T-cell (primary cell): Measurements from ENCODE around the gene CCT3. TPM values are rescaled to one million over a fixed set of nuclear protein-coding genes. Genes with fewer than 3 reads are reported as not detected.

Source experiments
- ATAC-seq, 4 experiments: fragments of 200-7000 bp in 3 of 4; fragments of 150-1000 bp in 1 of 4; cut with Tn5 transposase; replicated peaks in 1 of 4; 1 replicate in 3 of 4; 2 replicates in 1 of 4; pipeline ENCODE4 v1.10.0; 2021; ENCODE audit warnings: moderate library complexity in 3 of 4, mild to moderate bottlenecking in 2 of 4, moderate number of reproducible peaks in 1 of 4
- CTCF ChIA-PET, 2 donors: fragments of 300-600 bp; sonication (Branson Sonifier 250); formaldehyde crosslinking; loops; one replicate each; lab custom pipeline; 2022; ENCODE audit warnings: antibody characterized with exemption in 2 of 2; lab: Charles Lee
- POLR2A ChIA-PET, 2 donors: fragments of 300-600 bp; sonication (Branson Sonifier 250); formaldehyde crosslinking; loops; one replicate each; lab custom pipeline; 2022; ENCODE audit warnings: antibody characterized with exemption in 2 of 2; lab: Charles Lee
- DNase-seq, 35 experiments: peaks; one replicate each; pipeline versions ENCODE4 v3.0.0 to v3.0.0-alpha.2; 2013 to 2023
- H3K27ac ChIP-seq: one replicate; pipeline ENCODE4 v1.5.1; 2013; ENCODE audit warnings: low read length
- H3K27me3 ChIP-seq, 2 experiments: replicated peaks in 1 of 2; 1 replicate in 1 of 2; 2 replicates in 1 of 2; pipeline versions ENCODE4 v1.6.1 to v1.7.0; 2013; ENCODE audit warnings: low read length in 1 of 2, mixed read lengths in 1 of 2; ENCODE audit not compliant: control insufficient read depth in 2 of 2, insufficient read depth in 2 of 2; ENCODE audit errors: extremely low read depth in 1 of 2
- H3K36me3 ChIP-seq, 2 donors: 1 replicate in 1 of 2; 2 replicates in 1 of 2; pipeline versions ENCODE4 v1.6.1 to v1.7.0; 2013; ENCODE audit warnings: low read length in 1 of 2; ENCODE audit not compliant: control insufficient read depth in 2 of 2, insufficient read depth in 1 of 2; ENCODE audit errors: extremely low read depth in 1 of 2
- H3K4me1 ChIP-seq, 2 experiments: 1 replicate in 1 of 2; 2 replicates in 1 of 2; pipeline versions ENCODE4 v1.6.1 to v1.7.0; 2013; ENCODE audit warnings: low read length in 2 of 2, mixed read lengths in 1 of 2; ENCODE audit not compliant: insufficient read depth in 2 of 2, control insufficient read depth in 1 of 2; ENCODE audit errors: extremely low read depth in 1 of 2
- H3K4me3 ChIP-seq, 2 donors: 1 replicate in 1 of 2; 2 replicates in 1 of 2; pipeline versions ENCODE4 v1.5.1 to v1.7.0; 2013; ENCODE audit warnings: mild to moderate bottlenecking in 2 of 2, low read length in 1 of 2, moderate library complexity in 1 of 2; ENCODE audit not compliant: control insufficient read depth in 1 of 2; ENCODE audit errors: extremely low read depth in 1 of 2
- H3K9me3 ChIP-seq: 2 replicates; pipeline ENCODE4 v1.7.0; 2013
- H3K27ac Mint-ChIP-seq, 2 donors: one replicate each; pipeline ENCODE4 v1.8.0; 2020 to 2021; ENCODE audit warnings: mild to moderate bottlenecking in 2 of 2, mixed read lengths in 2 of 2
- H3K27me3 Mint-ChIP-seq, 2 donors: one replicate each; pipeline ENCODE4 v1.8.0; 2021 to 2022; ENCODE audit warnings: mixed read lengths in 2 of 2
- H3K36me3 Mint-ChIP-seq: one replicate; pipeline ENCODE4 v1.8.0; 2021; ENCODE audit warnings: mixed read lengths
- H3K4me1 Mint-ChIP-seq, 3 donors: one replicate each; pipeline ENCODE4 v1.8.0; 2020 to 2022; ENCODE audit warnings: mixed read lengths in 3 of 3, mild to moderate bottlenecking in 1 of 3
- H3K4me3 Mint-ChIP-seq, 3 donors: one replicate each; pipeline ENCODE4 v1.8.0; 2020 to 2022; ENCODE audit warnings: mild to moderate bottlenecking in 3 of 3, mixed read lengths in 3 of 3, moderate library complexity in 3 of 3
- H3K9me3 Mint-ChIP-seq, 3 donors: one replicate each; pipeline ENCODE4 v1.8.0; 2020 to 2022; ENCODE audit warnings: mixed read lengths in 3 of 3
- WGBS: methylation state at CpG from one replicate; pipeline ENCODE4 v1.1.5; 2013; ENCODE audit warnings: missing lambda C conversion rate; ENCODE audit not compliant: insufficient coverage; 5-methylcytosine and 5-hydroxymethylcytosine counted together
- total RNA-seq, 35 experiments: library from RNA in 6 of 35; stranded (reverse) in 6 of 35; fragments of 120-200 nt in 1 of 35; gene quantifications; one replicate each; pipeline versions ENCODE4 v1.2.1 to v1.2.4 and lab custom pipeline; 2013 to 2026

The CCT3 gene
- total RNA-seq, 5 donors from 2014 or later (not counting 1 experiment from before 2014, with no cell fraction given): 87.2 to 138 (median 124) TPM

GRCh38 chr1:156276966-156277381, 61.1 kb downstream of the CCT3 start:
- DNase-seq (no peak), ATAC-seq (no peak)
- Histone ChIP-seq H3K4me1 (peaks cover 5 to 11% of the 10 kb centered on the region in 2 experiments), H3K27ac (no peak overlapping the region), H3K4me3 (no peak overlapping the region), H3K27me3 (no peaks in the 10 kb centered on the region), H3K9me3 (no peaks in the 10 kb centered on the region), H3K36me3 (peaks cover 4 to 68% of the 10 kb centered on the region in 2 donors)
- H3K4me3 Mint-ChIP-seq: no peak overlapping the region
- ChIA-PET POLR2A (no interaction called here), CTCF (no interaction called here)
- peaks cover 51% of the 10 kb centered on the region for H3K36me3 Mint-ChIP-seq
- 100% methylated on average over 3 of the region's 6 CpGs for WGBS
- H3K27ac Mint-ChIP-seq: no peak overlapping the region
- peaks cover 18 to 21% (median 19%) of the 10 kb centered on the region in 3 donors for H3K4me1 Mint-ChIP-seq
- H3K27me3 Mint-ChIP-seq: no peaks in the 10 kb centered on the region
- H3K9me3 Mint-ChIP-seq: no peaks in the 10 kb centered on the region

DNA sequence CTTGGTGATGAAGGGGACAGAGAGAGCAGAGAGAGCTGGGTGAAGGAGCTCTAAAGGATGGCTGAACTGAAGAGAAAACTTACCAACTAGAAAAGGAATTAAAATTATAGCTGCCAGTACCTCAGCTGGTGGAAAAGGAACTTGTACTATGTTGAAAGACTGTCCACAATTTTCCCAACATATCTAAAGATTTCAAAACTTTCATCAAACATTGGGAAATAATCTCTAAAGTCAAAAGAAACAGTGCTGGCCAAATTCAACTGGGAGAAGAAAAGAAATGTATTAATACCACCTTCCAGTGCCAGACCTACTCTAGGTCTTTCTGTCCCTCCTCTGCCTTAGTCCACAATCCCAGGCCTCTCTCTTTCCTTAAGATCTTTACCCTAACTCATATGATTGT, 61.6 kb downstream of the CCT3 start:
- peaks cover 54% of the 10 kb centered on the region for H3K36me3 Mint-ChIP-seq
- H3K27me3 Mint-ChIP-seq: no peaks in the 10 kb centered on the region
- CTCF ChIA-PET: no interaction called here

DNA sequence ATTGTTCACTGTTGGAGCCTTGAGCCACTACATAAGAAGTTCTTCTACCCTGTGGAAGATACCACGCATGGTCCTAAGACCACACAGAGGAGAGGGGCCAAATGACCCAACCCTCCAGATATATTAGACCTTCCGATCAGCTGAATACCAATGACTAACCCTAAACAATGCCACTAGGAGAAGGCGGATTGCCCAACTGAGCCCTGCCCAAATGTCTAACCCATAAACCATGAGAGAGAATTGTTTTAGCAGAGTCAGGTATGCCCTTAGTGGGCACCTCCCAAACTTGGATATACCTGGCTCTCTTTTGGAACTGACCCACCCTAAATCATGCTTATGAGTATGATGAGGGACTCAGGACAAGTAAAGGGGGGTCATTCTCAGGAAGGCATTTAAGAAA, 67.8 kb downstream of the CCT3 start:
- no peaks in the 10 kb centered on the region for H3K9me3 ChIP-seq
- Mint-ChIP-seq H3K4me3 (no peak overlapping the region), H3K9me3 (no peaks in the 10 kb centered on the region), H3K36me3 (peaks cover 69% of the 10 kb centered on the region), H3K27ac (no peak overlapping the region), H3K4me1 (no peaks in the 10 kb centered on the region), H3K27me3 (no peaks in the 10 kb centered on the region)
- no peak overlapping the region for H3K4me3 ChIP-seq
- no peaks in the 10 kb centered on the region for H3K4me1 ChIP-seq
- CTCF ChIA-PET: no interaction called here
- ATAC-seq: no peak
- no peak overlapping the region for H3K27ac ChIP-seq
- POLR2A ChIA-PET: no interaction called here
- H3K36me3 ChIP-seq: peaks cover 25 to 87% of the 10 kb centered on the region in 2 donors
- WGBS: 100% methylated on average over 1 of the region's 3 CpGs
- no peaks in the 10 kb centered on the region for H3K27me3 ChIP-seq
- DNase-seq: no peak

More for the DNA sequence above, 61.6 kb downstream of the CCT3 start:
- no peak overlapping the region for H3K4me3 Mint-ChIP-seq
- DNase-seq: no peak
- H3K27ac Mint-ChIP-seq: no peak overlapping the region
- H3K4me3 ChIP-seq: no peak overlapping the region
- POLR2A ChIA-PET: no interaction called here
- H3K27ac ChIP-seq: no peak overlapping the region
- no peaks in the 10 kb centered on the region for H3K9me3 Mint-ChIP-seq
- peaks cover 16 to 17% (median 16%) of the 10 kb centered on the region in 3 donors for H3K4me1 Mint-ChIP-seq
- peaks cover 2 to 6% of the 10 kb centered on the region in 2 experiments for H3K4me1 ChIP-seq
- H3K27me3 ChIP-seq: no peaks in the 10 kb centered on the region
- no peaks in the 10 kb centered on the region for H3K9me3 ChIP-seq
- no peak for ATAC-seq
- peaks cover 4 to 73% of the 10 kb centered on the region in 2 donors for H3K36me3 ChIP-seq

- Histone ChIP-seq H3K27ac (no peak overlapping the region), H3K9me3 (no peaks in the 10 kb centered on the region), H3K4me3 (no peak overlapping the region), H3K4me1 (no peaks in the 10 kb centered on the region), H3K36me3 (peaks cover 21 to 83% of the 10 kb centered on the region in 2 donors), H3K27me3 (no peaks in the 10 kb centered on the region)
- Mint-ChIP-seq H3K9me3 (no peaks in the 10 kb centered on the region), H3K4me1 (peaks cover 0 to 3% (median 0%) of the 10 kb centered on the region in 3 donors), H3K27me3 (no peaks in the 10 kb centered on the region), H3K36me3 (peaks cover 66% of the 10 kb centered on the region), H3K4me3 (no peak overlapping the region), H3K27ac (no peak overlapping the region)
- ATAC-seq (no peak), DNase-seq (no peak)
- ChIA-PET POLR2A (no interaction called here), CTCF (no interaction called here)
- 100% methylated on average over 1 of the region's 4 CpGs for WGBS
These were observed 69.8 kb downstream of the CCT3 start for GRCh38 chr1:156268336-156268735.

DNA sequence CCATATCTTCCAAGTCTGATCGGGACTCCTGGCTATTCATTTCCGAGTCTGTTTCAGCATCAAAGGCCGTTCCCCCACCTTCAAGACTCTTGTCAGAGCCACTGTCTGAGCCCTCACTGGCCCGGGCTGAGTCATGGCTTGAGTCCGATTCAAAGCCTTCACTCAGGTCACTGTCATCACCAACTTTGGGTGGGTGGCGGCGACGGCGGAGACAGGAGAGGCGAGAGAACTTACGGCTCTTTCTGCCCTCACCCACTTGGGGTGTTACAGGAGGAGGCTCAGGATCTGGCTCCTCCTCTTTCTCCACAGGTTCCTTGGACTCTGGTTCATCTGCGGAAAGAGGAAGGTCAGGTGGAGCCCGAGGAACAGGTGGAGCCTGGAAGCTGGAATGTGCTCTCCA, 72.0 kb downstream of the CCT3 start:
- H3K27me3 ChIP-seq: no peaks in the 10 kb centered on the region
- H3K9me3 ChIP-seq: no peaks in the 10 kb centered on the region
- ATAC-seq (no peak), DNase-seq (no peak)
- Mint-ChIP-seq H3K9me3 (no peaks in the 10 kb centered on the region), H3K27ac (no peak overlapping the region), H3K27me3 (no peaks in the 10 kb centered on the region), H3K4me1 (peaks cover 0 to 3% (median 0%) of the 10 kb centered on the region in 3 donors), H3K4me3 (no peak overlapping the region), H3K36me3 (peaks cover 65% of the 10 kb centered on the region)
- H3K4me1 ChIP-seq: no peaks in the 10 kb centered on the region
- peaks cover 21 to 81% of the 10 kb centered on the region in 2 donors for H3K36me3 ChIP-seq
- no peak overlapping the region for H3K4me3 ChIP-seq
- CTCF ChIA-PET: no interaction called here
- POLR2A ChIA-PET: no interaction called here
- H3K27ac ChIP-seq: no peak overlapping the region
- WGBS: 88% methylated on average over 5 of the region's 13 CpGs

DNA sequence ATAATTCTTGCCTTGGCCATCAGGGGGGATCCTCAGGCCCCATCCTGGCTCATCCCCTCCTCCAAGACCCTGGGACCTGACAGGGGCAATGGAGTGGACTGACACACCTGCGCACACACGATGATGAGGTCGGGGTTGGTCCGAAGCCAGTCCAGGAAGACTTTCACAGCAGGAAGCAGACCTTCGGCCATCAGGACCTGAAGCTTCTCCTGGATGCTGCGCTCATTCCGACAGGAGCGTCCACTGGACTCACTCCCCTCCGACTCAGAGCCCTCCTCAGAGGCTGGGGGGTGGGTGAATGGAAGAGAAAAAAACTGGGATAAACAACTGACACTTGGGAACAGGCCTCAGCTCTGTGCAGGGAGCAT, 74.8 kb downstream of the CCT3 start:
- ATAC-seq: no peak
- CTCF ChIA-PET: interaction anchor here in 1 of 2 donors (0.5 kb wide), 1 partner anchor 121 kb away, joined by 6 read pairs; no protein-coding TSS in a partner anchor

More for the DNA sequence above, 74.8 kb downstream of the CCT3 start:
- Mint-ChIP-seq H3K4me3 (no peak overlapping the region), H3K4me1 (peaks cover 0 to 7% (median 3%) of the 10 kb centered on the region in 3 donors), H3K9me3 (no peaks in the 10 kb centered on the region), H3K36me3 (peaks cover 71% of the 10 kb centered on the region), H3K27me3 (no peaks in the 10 kb centered on the region), H3K27ac (no peak overlapping the region)
- no peaks in the 10 kb centered on the region for H3K9me3 ChIP-seq
- H3K4me3 ChIP-seq: no peak overlapping the region
- DNase-seq: no peak
- 96% methylated on average over 9 of the region's 9 CpGs for WGBS
- H3K27ac ChIP-seq: no peak overlapping the region
- POLR2A ChIA-PET: no interaction called here
- peaks cover 36 to 89% of the 10 kb centered on the region in 2 donors for H3K36me3 ChIP-seq
- H3K27me3 ChIP-seq: no peaks in the 10 kb centered on the region
- no peaks in the 10 kb centered on the region for H3K4me1 ChIP-seq
